Measurements from ENCODE around the gene ZYX. TPM values are rescaled to one million over a fixed set of nuclear protein-coding genes. Genes with fewer than 3 reads are reported as not detected.

The ZYX gene
- polyA plus RNA-seq, 1 donor: 104 TPM

DNA sequence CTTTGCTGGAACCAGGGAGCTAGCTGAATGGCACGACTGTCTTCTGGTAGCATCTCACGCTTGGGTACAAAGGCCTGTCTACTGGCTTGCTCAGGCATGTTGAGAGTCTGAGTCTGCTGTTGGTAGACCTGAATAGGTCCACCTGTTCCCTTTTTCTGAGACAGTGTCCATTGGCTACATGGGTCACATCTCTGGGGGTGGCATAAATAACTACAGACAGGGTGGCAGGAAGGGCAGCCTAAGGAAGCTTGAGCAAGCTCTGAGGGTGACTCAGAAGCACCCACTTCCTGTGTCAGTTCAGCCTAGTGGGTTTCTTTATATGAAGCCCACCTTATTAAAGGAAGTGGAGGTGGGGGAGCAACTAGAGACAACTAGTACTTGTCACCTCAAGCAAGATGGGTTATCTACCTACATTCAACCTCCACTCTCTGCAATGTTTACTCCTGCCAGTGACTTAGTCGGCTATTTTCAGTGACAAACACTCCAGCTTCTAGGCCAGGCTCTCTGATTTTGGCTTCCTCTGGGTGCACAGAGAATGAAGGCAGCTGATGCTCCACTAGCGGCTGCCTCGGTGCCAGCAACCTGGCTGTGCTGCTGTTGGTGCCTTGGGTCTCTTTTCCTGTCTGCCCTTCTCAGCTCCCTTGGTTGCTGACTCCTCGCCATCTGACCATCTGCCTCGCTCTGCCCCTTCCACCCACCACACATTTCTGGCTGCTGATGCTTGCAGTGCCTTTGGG lies 5.7 kb upstream of the ZYX start:
- H3K27ac ChIP-seq (ENCODE audit: low read length): no peak overlapping the region
- WGBS (ENCODE audit: insufficient coverage, low lambda C conversion rate): no CpG with 5 or more reads among the region's 7 CpGs
- H3K9me3 ChIP-seq (ENCODE audit: control insufficient read depth, low read depth, low read length): no peaks in the 10 kb centered on the region
- H3K4me3 ChIP-seq (ENCODE audit: low read length): no peak overlapping the region
- DNase-seq: no peak
- peaks cover 6% of the 10 kb centered on the region for H3K4me1 ChIP-seq (ENCODE audit: control insufficient read depth, insufficient read depth, low read length)
- no peaks in the 10 kb centered on the region for H3K27me3 ChIP-seq (ENCODE audit: control insufficient read depth, insufficient read depth, low read length)
- H3K36me3 ChIP-seq (ENCODE audit: control insufficient read depth, insufficient read depth, low read length): no peaks in the 10 kb centered on the region

GRCh38 chr7:143376396-143376795 lies 4.7 kb upstream of the ZYX start:
- Histone ChIP-seq H3K27ac (ENCODE audit: low read length) (no peak overlapping the region), H3K27me3 (ENCODE audit: control insufficient read depth, insufficient read depth, low read length) (no peaks in the 10 kb centered on the region), H3K4me3 (ENCODE audit: low read length) (no peak overlapping the region), H3K36me3 (ENCODE audit: control insufficient read depth, insufficient read depth, low read length) (no peaks in the 10 kb centered on the region), H3K4me1 (ENCODE audit: control insufficient read depth, insufficient read depth, low read length) (peaks cover 6% of the 10 kb centered on the region), H3K9me3 (ENCODE audit: control insufficient read depth, low read depth, low read length) (no peaks in the 10 kb centered on the region)
- no CpG with 5 or more reads among the region's 5 CpGs for WGBS (ENCODE audit: insufficient coverage, low lambda C conversion rate)
- no peak for DNase-seq

DNA sequence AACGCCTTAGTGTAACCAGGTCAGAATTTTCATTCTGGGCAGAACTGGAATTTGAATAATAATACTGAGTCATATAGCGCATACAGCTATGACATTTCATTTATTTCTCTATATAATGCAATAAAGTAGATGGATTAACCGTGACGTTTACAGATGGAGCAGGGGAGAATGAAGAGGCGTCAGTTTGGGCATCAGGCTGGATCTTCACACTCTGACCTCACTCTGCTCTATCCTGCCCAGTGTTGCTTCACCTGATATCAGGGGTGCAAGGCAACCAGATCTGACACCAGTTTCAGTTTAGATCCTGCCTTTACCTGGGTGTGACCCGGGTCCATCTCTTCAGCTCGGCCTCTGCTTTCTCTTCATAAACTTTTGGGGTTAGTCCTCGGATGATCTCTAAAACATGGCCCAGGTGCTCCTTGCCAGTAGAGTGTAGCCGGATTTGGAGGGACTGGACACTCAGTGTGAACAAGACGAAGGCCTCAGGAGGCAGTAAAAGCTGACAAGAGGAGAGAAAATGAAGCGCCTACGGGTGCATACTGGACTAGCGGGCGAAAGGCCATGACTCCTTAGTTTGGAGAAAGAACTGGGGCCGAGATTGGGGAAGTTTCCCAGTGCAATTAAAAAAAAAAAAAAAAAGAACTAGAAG lies 1.4 kb upstream of the ZYX start:
- no peaks in the 10 kb centered on the region for H3K9me3 ChIP-seq (ENCODE audit: control insufficient read depth, low read depth, low read length)
- H3K27ac ChIP-seq (ENCODE audit: low read length): peak overlapping the region; percentile 100
- DNase-seq: peak in 1 of 2 donors; percentile 36
- H3K36me3 ChIP-seq (ENCODE audit: control insufficient read depth, insufficient read depth, low read length): peaks cover 14% of the 10 kb centered on the region
- H3K4me3 ChIP-seq (ENCODE audit: low read length): peak overlapping the region; percentile 99
- WGBS (ENCODE audit: insufficient coverage, low lambda C conversion rate): 0% methylated on average over 2 of the region's 15 CpGs
- no peaks in the 10 kb centered on the region for H3K27me3 ChIP-seq (ENCODE audit: control insufficient read depth, insufficient read depth, low read length)
- H3K4me1 ChIP-seq (ENCODE audit: control insufficient read depth, insufficient read depth, low read length): peaks cover 20% of the 10 kb centered on the region

GRCh38 chr7:143380260-143380645 lies 892 bp upstream of the ZYX start:
- peak overlapping the region; percentile 99 for H3K4me3 ChIP-seq (ENCODE audit: low read length)
- no CpG with 5 or more reads among the region's 35 CpGs for WGBS (ENCODE audit: insufficient coverage, low lambda C conversion rate)
- H3K4me1 ChIP-seq (ENCODE audit: control insufficient read depth, insufficient read depth, low read length): peaks cover 24% of the 10 kb centered on the region
- peak; percentile 83 to 88 for DNase-seq
- H3K27me3 ChIP-seq (ENCODE audit: control insufficient read depth, insufficient read depth, low read length): no peaks in the 10 kb centered on the region
- peak overlapping the region; percentile 100 for H3K27ac ChIP-seq (ENCODE audit: low read length)
- H3K36me3 ChIP-seq (ENCODE audit: control insufficient read depth, insufficient read depth, low read length): peaks cover 19% of the 10 kb centered on the region
- H3K9me3 ChIP-seq (ENCODE audit: control insufficient read depth, low read depth, low read length): no peaks in the 10 kb centered on the region

- peaks cover 20% of the 10 kb centered on the region for H3K36me3 ChIP-seq (ENCODE audit: control insufficient read depth, insufficient read depth, low read length)
- H3K9me3 ChIP-seq (ENCODE audit: control insufficient read depth, low read depth, low read length): no peaks in the 10 kb centered on the region
- WGBS (ENCODE audit: insufficient coverage, low lambda C conversion rate): no CpG with 5 or more reads among the region's 64 CpGs
- peak; percentile 65 to 70 for DNase-seq
- peak overlapping the region; percentile 65 for H3K27ac ChIP-seq (ENCODE audit: low read length)
- H3K27me3 ChIP-seq (ENCODE audit: control insufficient read depth, insufficient read depth, low read length): no peaks in the 10 kb centered on the region
- peaks cover 32% of the 10 kb centered on the region for H3K4me1 ChIP-seq (ENCODE audit: control insufficient read depth, insufficient read depth, low read length)
- H3K4me3 ChIP-seq (ENCODE audit: low read length): peak overlapping the region; percentile 90
Measured at GRCh38 chr7:143381427-143382125, 431 bp downstream of the ZYX start.

- H3K27ac ChIP-seq (ENCODE audit: low read length): peak overlapping the region; percentile 5
- H3K36me3 ChIP-seq (ENCODE audit: control insufficient read depth, insufficient read depth, low read length): peaks cover 20% of the 10 kb centered on the region
- no CpG with 5 or more reads among the region's 21 CpGs for WGBS (ENCODE audit: insufficient coverage, low lambda C conversion rate)
- H3K4me1 ChIP-seq (ENCODE audit: control insufficient read depth, insufficient read depth, low read length): peaks cover 39% of the 10 kb centered on the region
- H3K27me3 ChIP-seq (ENCODE audit: control insufficient read depth, insufficient read depth, low read length): no peaks in the 10 kb centered on the region
- no peak for DNase-seq
- no peaks in the 10 kb centered on the region for H3K9me3 ChIP-seq (ENCODE audit: control insufficient read depth, low read depth, low read length)
- peak overlapping the region; percentile 90 for H3K4me3 ChIP-seq (ENCODE audit: low read length)
Measured at GRCh38 chr7:143382126-143382790, 1.1 kb downstream of the ZYX start.

GRCh38 chr7:143382791-143383641 lies 1.9 kb downstream of the ZYX start:
- peak overlapping the region; percentile 90 for H3K4me3 ChIP-seq (ENCODE audit: low read length)
- H3K27me3 ChIP-seq (ENCODE audit: control insufficient read depth, insufficient read depth, low read length): no peaks in the 10 kb centered on the region
- peaks cover 46% of the 10 kb centered on the region for H3K4me1 ChIP-seq (ENCODE audit: control insufficient read depth, insufficient read depth, low read length)
- WGBS (ENCODE audit: insufficient coverage, low lambda C conversion rate): no CpG with 5 or more reads among the region's 15 CpGs
- H3K9me3 ChIP-seq (ENCODE audit: control insufficient read depth, low read depth, low read length): no peaks in the 10 kb centered on the region
- peaks cover 20% of the 10 kb centered on the region for H3K36me3 ChIP-seq (ENCODE audit: control insufficient read depth, insufficient read depth, low read length)
- DNase-seq: no peak
- H3K27ac ChIP-seq (ENCODE audit: low read length): no peak overlapping the region

DNA sequence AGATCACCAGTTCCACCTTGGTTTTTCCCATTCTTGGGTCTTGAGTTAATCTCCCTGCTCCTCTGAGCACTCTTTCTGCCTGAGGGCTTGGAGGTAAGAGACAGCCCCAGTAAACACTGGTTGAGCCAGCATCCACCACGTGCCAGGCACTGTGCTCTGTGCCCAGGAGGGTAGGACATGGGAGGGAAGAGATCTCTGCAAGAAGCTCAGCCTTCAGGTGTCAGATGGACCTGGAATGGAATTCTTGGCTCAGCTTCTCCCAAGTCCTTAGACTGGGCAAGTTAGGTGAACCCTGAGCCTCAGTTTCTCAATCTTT lies 2.5 kb downstream of the ZYX start:
- DNase-seq: no peak
- H3K9me3 ChIP-seq (ENCODE audit: control insufficient read depth, low read depth, low read length): no peaks in the 10 kb centered on the region
- H3K4me1 ChIP-seq (ENCODE audit: control insufficient read depth, insufficient read depth, low read length): peaks cover 46% of the 10 kb centered on the region
- no peaks in the 10 kb centered on the region for H3K27me3 ChIP-seq (ENCODE audit: control insufficient read depth, insufficient read depth, low read length)
- H3K36me3 ChIP-seq (ENCODE audit: control insufficient read depth, insufficient read depth, low read length): peaks cover 25% of the 10 kb centered on the region
- H3K4me3 ChIP-seq (ENCODE audit: low read length): no peak overlapping the region
- no CpG with 5 or more reads among the region's 1 CpG for WGBS (ENCODE audit: insufficient coverage, low lambda C conversion rate)
- H3K27ac ChIP-seq (ENCODE audit: low read length): no peak overlapping the region

- H3K27ac ChIP-seq (ENCODE audit: low read length): no peak overlapping the region
- peaks cover 30% of the 10 kb centered on the region for H3K36me3 ChIP-seq (ENCODE audit: control insufficient read depth, insufficient read depth, low read length)
- no peak overlapping the region for H3K4me3 ChIP-seq (ENCODE audit: low read length)
- no peaks in the 10 kb centered on the region for H3K9me3 ChIP-seq (ENCODE audit: control insufficient read depth, low read depth, low read length)
- no peak for DNase-seq
- H3K4me1 ChIP-seq (ENCODE audit: control insufficient read depth, insufficient read depth, low read length): peaks cover 46% of the 10 kb centered on the region
- 100% methylated on average over 3 of the region's 5 CpGs for whole genome bisulfite sequencing (ENCODE audit: insufficient coverage, low lambda C conversion rate)
- no peaks in the 10 kb centered on the region for H3K27me3 ChIP-seq (ENCODE audit: control insufficient read depth, insufficient read depth, low read length)
Measured at GRCh38 chr7:143384148-143384547, 3.0 kb downstream of the ZYX start.
